Kidney (tissue), 14 donors: Measurements from ENCODE around the gene PSMA6. TPM values are rescaled to one million over a fixed set of nuclear protein-coding genes. Genes with fewer than 3 reads are reported as not detected.

ENCODE experiments used
- DNase-seq, 5 donors: peaks; one replicate each; pipeline ENCODE4 v3.0.0-alpha.2; 2013 to 2020
- FAIRE-seq: peaks from 2 replicates; lab custom pipeline; 2012; peaks lifted over from hg19 to GRCh38; lab: Jason Lieb, UNC
- H3K27ac ChIP-seq, 2 donors: one replicate each; pipeline ENCODE4 v1.7.0; 2013; ENCODE audit warnings: low read depth in 2 of 2, low read length in 2 of 2, inconsistent platforms in 1 of 2
- H3K27me3 ChIP-seq: one replicate; pipeline ENCODE4 v1.7.1; 2013; ENCODE audit warnings: low read length, inconsistent platforms; ENCODE audit not compliant: control insufficient read depth, insufficient read depth
- H3K36me3 ChIP-seq, 3 donors: one replicate each; pipeline versions ENCODE4 v1.7.0 to v1.7.1; 2013; ENCODE audit warnings: low read length in 3 of 3, control low read depth in 1 of 3, inconsistent platforms in 1 of 3; ENCODE audit not compliant: insufficient read depth in 3 of 3, control insufficient read depth in 2 of 3
- H3K4me1 ChIP-seq, 3 donors: one replicate each; pipeline versions ENCODE4 v1.7.0 to v1.7.1; 2013; ENCODE audit warnings: low read length in 3 of 3, inconsistent platforms in 1 of 3, low read depth in 1 of 3; ENCODE audit not compliant: control insufficient read depth in 2 of 3, insufficient read depth in 2 of 3
- H3K4me3 ChIP-seq, 3 donors: one replicate each; pipeline versions ENCODE4 v1.7.0 to v1.8.1; 2013; ENCODE audit warnings: low read length in 3 of 3, control low read depth in 1 of 3, inconsistent platforms in 1 of 3
- H3K9ac ChIP-seq, 3 donors: one replicate each; pipeline versions ENCODE4 v1.7.0 to v1.7.1; 2013; ENCODE audit warnings: low read length in 3 of 3, control low read depth in 1 of 3, inconsistent platforms in 1 of 3
- H3K9me3 ChIP-seq, 3 donors: one replicate each; pipeline versions ENCODE4 v1.7.0 to v1.7.1; 2013; ENCODE audit warnings: low read length in 3 of 3, control low read depth in 1 of 3, inconsistent platforms in 1 of 3; ENCODE audit not compliant: control insufficient read depth in 2 of 3, insufficient read depth in 1 of 3
- CTCF ChIP-seq: IDR thresholded peaks from 3 replicates; pipeline ENCODE4 v1.5.1; 2012; ENCODE audit warnings: mild to moderate bottlenecking, moderate library complexity, borderline replicate concordance; ENCODE audit not compliant: insufficient read depth; ENCODE audit errors: extremely low read depth
- intact Hi-C: fragments of 100-400 bp; cut with DNase I; formaldehyde crosslinking; loops from one replicate; pipeline ENCODE4 v1.11.1; 2022
- polyA plus RNA-seq: library from polyadenylated mRNA; stranded (reverse); fragments of 350-450 nt; fragmentation: Illumina TruSeq; extraction: RNeasy Lipid Tissue Mini Kit (QIAGEN cat#74804); gene quantifications from one replicate; pipeline ENCODE4 v1.2.3, GENCODE V29; 2014; ENCODE audit warnings: low read depth, low replicate concordance; ENCODE audit not compliant: insufficient read depth
- total RNA-seq: library from RNA; stranded (reverse); fragmentation: NEBNext Ultra II Directional; extraction: Animal tissue kit (Norgen Biotek cat#: 25700); gene quantifications from one replicate; pipeline ENCODE4 v1.2.1, GENCODE V29; 2021
- donor health status: control.
- donor health status: control.
- donor health status: control.
- donor health status: control.
- donor health status: control.
- donor health status: DM: yes; HTN: yes; CAD: no.
- donor health status: Normal renal cell carcinoma (clear cell type).

Gene PSMA6
- total and polyA plus RNA-seq, 2 donors from 2014 or later, result 127 to 174 TPM

GRCh38 chr14:35277179-35277578 lies 15.0 kb upstream of the PSMA6 start:
- no peak for TF ChIP-seq CTCF
- DNase-seq (no peak), FAIRE-seq (no peak)
- intact Hi-C loops, result no loop called here
- no peak overlapping the region for H3K9ac ChIP-seq
- no peaks in the 10 kb centered on the region for H3K4me1 ChIP-seq
- no peak overlapping the region for H3K4me3 ChIP-seq
- H3K27ac ChIP-seq, result no peak overlapping the region
- peaks cover 0 to 3% (median 0%) of the 10 kb centered on the region in 3 donors for H3K36me3 ChIP-seq
- H3K9me3 ChIP-seq, result no peaks in the 10 kb centered on the region
- H3K27me3 ChIP-seq, result no peaks in the 10 kb centered on the region

- no peak for TF ChIP-seq CTCF
- H3K27ac ChIP-seq, result no peak overlapping the region
- no peaks in the 10 kb centered on the region for H3K4me1 ChIP-seq
- intact Hi-C loops, result no loop called here
- no peak overlapping the region for H3K4me3 ChIP-seq
- DNase-seq, result no peak
- peaks cover 0 to 2% (median 0%) of the 10 kb centered on the region in 3 donors for H3K36me3 ChIP-seq
- no peak for FAIRE-seq
- no peaks in the 10 kb centered on the region for H3K9me3 ChIP-seq
- H3K9ac ChIP-seq, result no peak overlapping the region
- no peaks in the 10 kb centered on the region for H3K27me3 ChIP-seq
These were observed 12.8 kb upstream of the PSMA6 start for GRCh38 chr14:35279369-35279768.

- DNase-seq (no peak), FAIRE-seq (no peak)
- TF ChIP-seq CTCF, result no peak
- no peaks in the 10 kb centered on the region for H3K9me3 ChIP-seq
- H3K4me3 ChIP-seq, result no peak overlapping the region
- H3K27ac ChIP-seq, result no peak overlapping the region
- H3K36me3 ChIP-seq, result peaks cover 0 to 2% (median 0%) of the 10 kb centered on the region in 3 donors
- H3K27me3 ChIP-seq, result no peaks in the 10 kb centered on the region
- intact Hi-C loops, result no loop called here
- H3K9ac ChIP-seq, result no peak overlapping the region
- H3K4me1 ChIP-seq, result no peaks in the 10 kb centered on the region
These were observed 10.8 kb upstream of the PSMA6 start for GRCh38 chr14:35281341-35281740.

- no peak overlapping the region for H3K4me3 ChIP-seq
- no peak overlapping the region for H3K9ac ChIP-seq
- peaks cover 0 to 2% (median 0%) of the 10 kb centered on the region in 3 donors for H3K36me3 ChIP-seq
- no peak for FAIRE-seq
- H3K4me1 ChIP-seq, result no peaks in the 10 kb centered on the region
- no peak for DNase-seq
- TF ChIP-seq CTCF, result no peak
- no peak overlapping the region for H3K27ac ChIP-seq
- no peaks in the 10 kb centered on the region for H3K9me3 ChIP-seq
- no peaks in the 10 kb centered on the region for H3K27me3 ChIP-seq
- intact Hi-C loops, result no loop called here
These were observed 7.7 kb upstream of the PSMA6 start for GRCh38 chr14:35284506-35284905.
